WTC11 (cell line): ENCODE results near the gene PITHD1. TPM values are rescaled to one million over a fixed set of nuclear protein-coding genes. Genes with fewer than 3 reads are reported as not detected.

ENCODE experiments used
- ATAC-seq: fragments of 200-7000 bp; cut with Tn5 transposase; 2 replicates; pipeline ENCODE4 v1.10.0; 2021; ENCODE audit warnings: mild to moderate bottlenecking, moderate library complexity
- CTCF ChIA-PET: fragments of 300-600 bp; sonication (Branson Sonifier 250); formaldehyde crosslinking; loops from one replicate; lab custom pipeline; 2021; ENCODE audit warnings: antibody characterized with exemption; lab: Charles Lee
- POLR2A ChIA-PET: fragments of 350-600 bp; sonication (Branson Sonifier 250); formaldehyde crosslinking; loops from one replicate; lab custom pipeline; 2021; ENCODE audit warnings: antibody characterized with exemption; lab: Charles Lee
- DNase-seq: peaks from one replicate; pipeline ENCODE4 v3.0.0; 2021; ENCODE audit warnings: low spot score
- H3K27ac Mint-ChIP-seq: 2 replicates; pipeline ENCODE4 v1.8.0; 2021; ENCODE audit warnings: mixed read lengths
- H3K27me3 Mint-ChIP-seq: 2 replicates; pipeline ENCODE4 v1.8.0; 2021; ENCODE audit warnings: low read depth, mild to moderate bottlenecking, moderate library complexity, mixed read lengths
- H3K36me3 Mint-ChIP-seq: 2 replicates; pipeline ENCODE4 v1.8.0; 2021; ENCODE audit warnings: mixed read lengths
- H3K4me1 Mint-ChIP-seq: 2 replicates; pipeline ENCODE4 v1.8.0; 2022; ENCODE audit warnings: mixed read lengths
- H3K4me3 Mint-ChIP-seq: 2 replicates; pipeline ENCODE4 v1.8.0; 2021; ENCODE audit warnings: mild to moderate bottlenecking, moderate library complexity, mixed read lengths
- H3K9me3 Mint-ChIP-seq: 2 replicates; pipeline ENCODE4 v1.8.0; 2021; ENCODE audit warnings: mixed read lengths
- ATF1 ChIP-seq: sonication (generic); formaldehyde crosslinking; IDR thresholded peaks from 2 replicates; pipeline ENCODE4 v1.8.1; 2023; ENCODE audit warnings: mild to moderate bottlenecking, moderate library complexity, missing genetic modification reagents
- ATF2 ChIP-seq: sonication (generic); formaldehyde crosslinking; IDR thresholded peaks from 2 replicates; pipeline ENCODE4 v1.8.1; 2022; ENCODE audit warnings: low read depth, missing genetic modification reagents, borderline replicate concordance
- ATF3 ChIP-seq: sonication (generic); formaldehyde crosslinking; conservative IDR thresholded peaks from 2 replicates; pipeline ENCODE4 v1.8.1; 2022; ENCODE audit warnings: mild to moderate bottlenecking, missing genetic modification reagents
- EMX1 ChIP-seq: fragments of 250-450 bp; sonication (Bioruptor Pico); IDR thresholded peaks from 2 replicates; pipeline ENCODE4 v1.8.0; 2021; ENCODE audit warnings: mild to moderate bottlenecking
- JAZF1 ChIP-seq: fragments of 250-450 bp; sonication (Bioruptor Pico); IDR thresholded peaks from 2 replicates; pipeline ENCODE4 v1.9.0; 2021; ENCODE audit warnings: moderate library complexity, mild to moderate bottlenecking, inconsistent platforms
- MLX ChIP-seq: sonication (generic); formaldehyde crosslinking; IDR thresholded peaks from 2 replicates; pipeline ENCODE4 v1.8.1; 2023; ENCODE audit warnings: mild to moderate bottlenecking, missing genetic modification reagents, moderate library complexity
- MXD4 ChIP-seq: fragments of 250-450 bp; sonication (Bioruptor Pico); IDR thresholded peaks from 2 replicates; pipeline ENCODE4 v1.8.0; 2021; ENCODE audit warnings: mild to moderate bottlenecking, moderate library complexity, borderline replicate concordance
- NFE2L1 ChIP-seq: sonication (generic); formaldehyde crosslinking; IDR thresholded peaks from 2 replicates; pipeline ENCODE4 v1.8.1; 2023; ENCODE audit warnings: missing genetic modification reagents
- NR2C2 ChIP-seq: sonication (generic); formaldehyde crosslinking; IDR thresholded peaks from 2 replicates; pipeline ENCODE4 v1.8.0; 2022; ENCODE audit warnings: mild to moderate bottlenecking, missing genetic modification reagents
- OVOL2 ChIP-seq: fragments of 250-450 bp; sonication (Bioruptor Pico); IDR thresholded peaks from 2 replicates; pipeline ENCODE4 v1.9.0; 2021; ENCODE audit warnings: mild to moderate bottlenecking, borderline replicate concordance
- RELA ChIP-seq: sonication (generic); formaldehyde crosslinking; IDR thresholded peaks from 2 replicates; pipeline ENCODE4 v1.8.1; 2022; ENCODE audit warnings: missing genetic modification reagents, mild to moderate bottlenecking, borderline replicate concordance
- SMAD3 ChIP-seq: sonication (generic); formaldehyde crosslinking; IDR thresholded peaks from 2 replicates; pipeline ENCODE4 v1.8.0; 2022; ENCODE audit warnings: missing genetic modification reagents, mild to moderate bottlenecking, borderline replicate concordance
- SMAD4 ChIP-seq: sonication (generic); formaldehyde crosslinking; IDR thresholded peaks from 2 replicates; pipeline ENCODE4 v1.8.0; 2022; ENCODE audit warnings: mild to moderate bottlenecking, missing genetic modification reagents
- ZBTB21 ChIP-seq: sonication (generic); formaldehyde crosslinking; IDR thresholded peaks from 2 replicates; pipeline ENCODE4 v1.8.1; 2023; ENCODE audit warnings: mild to moderate bottlenecking, missing genetic modification reagents, borderline replicate concordance
- ZNF219 ChIP-seq: sonication (generic); formaldehyde crosslinking; IDR thresholded peaks from 2 replicates; pipeline ENCODE4 v1.8.0; 2023; ENCODE audit warnings: missing genetic modification reagents, mild to moderate bottlenecking, borderline replicate concordance
- ZNF281 ChIP-seq: sonication (generic); formaldehyde crosslinking; IDR thresholded peaks from 2 replicates; pipeline ENCODE4 v1.8.0; 2023; ENCODE audit warnings: mild to moderate bottlenecking, missing genetic modification reagents
- total RNA-seq: library from RNA; stranded (reverse); gene quantifications from 3 replicates; pipeline ENCODE4 v1.2.3, GENCODE V29; 2021
- TF ChIP-seq, protein P1 (sequence below): sonication (generic); formaldehyde crosslinking; IDR thresholded peaks from 2 replicates; pipeline ENCODE4 v1.8.1; 2023; ENCODE audit warnings: mild to moderate bottlenecking, missing genetic modification reagents
- TF ChIP-seq, protein P2 (sequence below): sonication (generic); formaldehyde crosslinking; IDR thresholded peaks from 2 replicates; pipeline ENCODE4 v1.8.1; 2022; ENCODE audit warnings: low read depth, mild to moderate bottlenecking, moderate library complexity, missing genetic modification reagents, borderline replicate concordance

The PITHD1 gene
- total RNA-seq, 1 experiment from 2014 or later = 66.2 TPM

GRCh38 chr1:23805025-23805424 is 26.8 kb downstream of the PITHD1 start:
- ChIA-PET POLR2A (no interaction called here), CTCF (interaction anchor here (1.0 to 1.6 kb wide), 2 partner anchors 33 to 112 kb away, joined by 4 to 5 read pairs; no protein-coding TSS in a partner anchor)
- H3K27me3 Mint-ChIP-seq = peaks cover 17% of the 10 kb centered on the region
- no peak overlapping the region for H3K27ac Mint-ChIP-seq
- H3K9me3 Mint-ChIP-seq = no peaks in the 10 kb centered on the region
- TF ChIP-seq MXD4 (CRISPR knock-in tag) (no peak), RELA (CRISPR knock-in tag) (no peak), ZBTB21 (CRISPR knock-in tag) (no peak), OVOL2 (CRISPR knock-in tag) (no peak), SMAD3 (CRISPR knock-in tag) (no peak), ATF2 (CRISPR knock-in tag) (no peak), SMAD4 (CRISPR knock-in tag) (no peak), JAZF1 (CRISPR knock-in tag) (no peak), ZNF281 (no peak), EMX1 (CRISPR knock-in tag) (no peak)
- H3K36me3 Mint-ChIP-seq = no peaks in the 10 kb centered on the region
- peaks cover 3% of the 10 kb centered on the region; the same call in 1 of the 2 replicates for H3K4me1 Mint-ChIP-seq
- ATAC-seq = no peak
- DNase-seq = no peak
- no peak overlapping the region for H3K4me3 Mint-ChIP-seq

GRCh38 chr1:23806280-23806679 is 28.1 kb downstream of the PITHD1 start:
- ATAC-seq (no peak), DNase-seq (no peak)
- H3K27ac Mint-ChIP-seq = no peak overlapping the region
- peaks cover 14% of the 10 kb centered on the region for H3K27me3 Mint-ChIP-seq
- ChIA-PET POLR2A (no interaction called here), CTCF (interaction anchor here (0.6 to 1.6 kb wide), 4 partner anchors 34 to 148 kb away, joined by 3 to 5 read pairs (median 4); no protein-coding TSS in a partner anchor)
- H3K36me3 Mint-ChIP-seq = no peaks in the 10 kb centered on the region
- no peak overlapping the region for H3K4me3 Mint-ChIP-seq
- H3K9me3 Mint-ChIP-seq = no peaks in the 10 kb centered on the region
- H3K4me1 Mint-ChIP-seq = peaks cover 10% of the 10 kb centered on the region
- TF ChIP-seq SMAD4 (CRISPR knock-in tag) (no peak), NFE2L1 (CRISPR knock-in tag) (no peak), MLX (no peak)
- TF ChIP-seq, protein P1, sequence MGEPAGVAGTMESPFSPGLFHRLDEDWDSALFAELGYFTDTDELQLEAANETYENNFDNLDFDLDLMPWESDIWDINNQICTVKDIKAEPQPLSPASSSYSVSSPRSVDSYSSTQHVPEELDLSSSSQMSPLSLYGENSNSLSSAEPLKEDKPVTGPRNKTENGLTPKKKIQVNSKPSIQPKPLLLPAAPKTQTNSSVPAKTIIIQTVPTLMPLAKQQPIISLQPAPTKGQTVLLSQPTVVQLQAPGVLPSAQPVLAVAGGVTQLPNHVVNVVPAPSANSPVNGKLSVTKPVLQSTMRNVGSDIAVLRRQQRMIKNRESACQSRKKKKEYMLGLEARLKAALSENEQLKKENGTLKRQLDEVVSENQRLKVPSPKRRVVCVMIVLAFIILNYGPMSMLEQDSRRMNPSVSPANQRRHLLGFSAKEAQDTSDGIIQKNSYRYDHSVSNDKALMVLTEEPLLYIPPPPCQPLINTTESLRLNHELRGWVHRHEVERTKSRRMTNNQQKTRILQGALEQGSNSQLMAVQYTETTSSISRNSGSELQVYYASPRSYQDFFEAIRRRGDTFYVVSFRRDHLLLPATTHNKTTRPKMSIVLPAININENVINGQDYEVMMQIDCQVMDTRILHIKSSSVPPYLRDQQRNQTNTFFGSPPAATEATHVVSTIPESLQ (CRISPR knock-in tag) = no peak

DNA sequence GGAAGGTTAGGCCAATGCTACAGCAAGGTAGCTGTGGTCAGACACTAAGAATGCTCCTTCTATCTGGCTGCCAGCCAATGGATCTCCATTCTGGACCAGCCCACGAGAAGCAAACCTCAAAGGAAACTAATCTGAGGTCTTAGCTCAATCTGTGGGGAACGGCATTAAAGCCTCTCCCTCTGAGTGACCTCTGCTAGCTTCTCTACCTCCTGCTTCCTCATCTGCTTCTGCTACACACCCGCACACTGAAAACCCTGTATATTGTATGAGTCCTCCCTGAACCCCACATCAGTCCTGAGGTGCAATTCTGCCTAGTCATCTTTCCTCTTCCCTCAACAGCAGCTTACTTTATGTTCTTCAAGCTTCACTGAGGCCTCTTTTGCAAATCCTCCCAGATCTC is 29.2 kb downstream of the PITHD1 start:
- H3K4me1 Mint-ChIP-seq = peaks cover 7% of the 10 kb centered on the region
- CTCF ChIA-PET = interaction anchor here (0.8 to 4.7 kb wide), 3 partner anchors 109 to 264 kb away, joined by 3 to 98 read pairs (median 3); no protein-coding TSS in a partner anchor
- DNase-seq (no peak), ATAC-seq (no peak)
- peaks cover 3% of the 10 kb centered on the region for H3K27me3 Mint-ChIP-seq
- H3K36me3 Mint-ChIP-seq = no peaks in the 10 kb centered on the region
- H3K4me3 Mint-ChIP-seq = no peak overlapping the region
- POLR2A ChIA-PET = no interaction called here
- no peaks in the 10 kb centered on the region for H3K9me3 Mint-ChIP-seq
- TF ChIP-seq ATF3 = no peak
- no peak for TF ChIP-seq ATF1
- TF ChIP-seq ZNF281 = no peak
- TF ChIP-seq ZNF219 (CRISPR knock-in tag) = no peak
- no peak for TF ChIP-seq NR2C2
- TF ChIP-seq, protein P2, sequence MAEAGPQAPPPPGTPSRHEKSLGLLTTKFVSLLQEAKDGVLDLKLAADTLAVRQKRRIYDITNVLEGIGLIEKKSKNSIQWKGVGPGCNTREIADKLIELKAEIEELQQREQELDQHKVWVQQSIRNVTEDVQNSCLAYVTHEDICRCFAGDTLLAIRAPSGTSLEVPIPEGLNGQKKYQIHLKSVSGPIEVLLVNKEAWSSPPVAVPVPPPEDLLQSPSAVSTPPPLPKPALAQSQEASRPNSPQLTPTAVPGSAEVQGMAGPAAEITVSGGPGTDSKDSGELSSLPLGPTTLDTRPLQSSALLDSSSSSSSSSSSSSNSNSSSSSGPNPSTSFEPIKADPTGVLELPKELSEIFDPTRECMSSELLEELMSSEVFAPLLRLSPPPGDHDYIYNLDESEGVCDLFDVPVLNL (CRISPR knock-in tag) = no peak
- TF ChIP-seq, all 79 proteins: peak for 0
- H3K27ac Mint-ChIP-seq = no peak overlapping the region
